ENCODE measurements around the gene SLC16A4.

- no peak for TF ChIP-seq SIN3A (IDR thresholded peaks at IDR 0.05; ENCODE audit: borderline replicate concordance, low read depth, low read length)
- no peak for TF ChIP-seq CTCF (IDR thresholded peaks at IDR 0.05)
- TF ChIP-seq TAF1 (IDR thresholded peaks at IDR 0.05; ENCODE audit: borderline replicate concordance, low read depth, low read length) = no peak
- TF ChIP-seq REST (IDR thresholded peaks at IDR 0.05; ENCODE audit: low read depth, low read length) = no peak
- no peak for TF ChIP-seq JUND (IDR thresholded peaks at IDR 0.05)
- no peak for TF ChIP-seq FOXM1 (IDR thresholded peaks at IDR 0.05; ENCODE audit: low read depth)
- TF ChIP-seq POLR2AphosphoS5 (IDR thresholded peaks at IDR 0.05; ENCODE audit: low read depth, low read length) = no peak
- TF ChIP-seq EP300 (IDR thresholded peaks at IDR 0.05; ENCODE audit: borderline replicate concordance in 1 of 2, low read depth in 1 of 2, low read length in 1 of 2) = no peak
- no peak for TF ChIP-seq EZH2phosphoT487 (IDR thresholded peaks at IDR 0.05; ENCODE audit: borderline replicate concordance, low read depth)
- no peak for TF ChIP-seq MAX (IDR thresholded peaks at IDR 0.05; ENCODE audit: low read depth)
- TF ChIP-seq FOSL2 (IDR thresholded peaks at IDR 0.05; ENCODE audit: borderline replicate concordance, low read depth) = no peak
These were observed 47.6 kb downstream of the SLC16A4 start for GRCh38 chr1:110343249-110343648.

Data from SK-N-SH (cell line).